GM12873 (cell line): ENCODE data around the gene COA8.

Source experiments
- TF ChIP-seq, protein P1 (sequence below): IDR thresholded peaks from 2 replicates; pipeline ENCODE4 v1.5.1; 2012; ENCODE audit warnings: low read depth, mild to moderate bottlenecking, moderate library complexity, low read length, control low read depth; ENCODE audit not compliant: insufficient read depth; ENCODE audit errors: missing control alignments

Gene COA8, protein sequence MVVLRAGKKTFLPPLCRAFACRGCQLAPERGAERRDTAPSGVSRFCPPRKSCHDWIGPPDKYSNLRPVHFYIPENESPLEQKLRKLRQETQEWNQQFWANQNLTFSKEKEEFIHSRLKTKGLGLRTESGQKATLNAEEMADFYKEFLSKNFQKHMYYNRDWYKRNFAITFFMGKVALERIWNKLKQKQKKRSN

DNA sequence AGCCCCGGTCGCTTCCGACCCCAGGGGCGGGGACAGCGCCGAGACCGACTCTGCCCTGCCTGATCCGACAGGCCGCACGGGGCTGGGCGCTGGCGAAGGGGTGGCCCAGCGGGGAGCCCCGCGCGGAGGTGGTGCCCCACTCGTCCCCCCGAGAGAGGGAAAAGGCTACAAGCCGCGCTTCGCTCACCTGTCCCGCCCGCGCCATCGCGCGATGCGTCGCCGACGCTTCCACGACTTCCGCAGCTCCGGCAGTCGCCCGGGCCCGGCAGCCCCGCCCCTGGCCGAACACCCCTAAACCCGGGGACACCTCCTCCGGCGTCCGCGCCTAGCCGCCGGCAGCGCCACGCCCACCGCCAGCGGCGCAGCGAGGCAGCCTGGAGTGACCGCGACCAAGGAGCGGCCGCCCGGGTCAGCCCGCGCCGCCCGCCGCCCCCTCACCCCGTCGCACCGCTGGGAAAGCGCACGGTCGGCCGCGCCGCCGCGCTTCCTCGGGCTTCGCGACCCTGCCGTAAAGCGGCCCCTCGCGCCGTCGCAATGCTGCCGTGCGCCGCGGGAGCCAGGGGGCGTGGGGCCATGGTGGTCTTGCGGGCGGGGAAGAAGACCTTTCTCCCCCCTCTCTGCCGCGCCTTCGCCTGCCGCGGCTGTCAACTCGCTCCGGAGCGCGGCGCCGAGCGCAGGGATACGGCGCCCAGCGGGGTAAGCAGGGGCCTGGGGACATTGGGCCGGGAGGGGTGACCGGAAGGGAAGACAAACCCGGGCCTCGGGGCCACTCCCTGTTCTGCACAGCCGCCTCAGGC is at the start of gene COA8, which contains the start of gene BAG5:
COA8 (plus strand) TSS at position 532 of the 797 bp plus-strand sequence; CDS start at position 574, 42 bp downstream.
BAG5 (minus strand) TSS at position 229 of the 797 bp plus-strand sequence. CDS start 1,493 bp downstream, outside the sequence.
- TF ChIP-seq, protein P1, sequence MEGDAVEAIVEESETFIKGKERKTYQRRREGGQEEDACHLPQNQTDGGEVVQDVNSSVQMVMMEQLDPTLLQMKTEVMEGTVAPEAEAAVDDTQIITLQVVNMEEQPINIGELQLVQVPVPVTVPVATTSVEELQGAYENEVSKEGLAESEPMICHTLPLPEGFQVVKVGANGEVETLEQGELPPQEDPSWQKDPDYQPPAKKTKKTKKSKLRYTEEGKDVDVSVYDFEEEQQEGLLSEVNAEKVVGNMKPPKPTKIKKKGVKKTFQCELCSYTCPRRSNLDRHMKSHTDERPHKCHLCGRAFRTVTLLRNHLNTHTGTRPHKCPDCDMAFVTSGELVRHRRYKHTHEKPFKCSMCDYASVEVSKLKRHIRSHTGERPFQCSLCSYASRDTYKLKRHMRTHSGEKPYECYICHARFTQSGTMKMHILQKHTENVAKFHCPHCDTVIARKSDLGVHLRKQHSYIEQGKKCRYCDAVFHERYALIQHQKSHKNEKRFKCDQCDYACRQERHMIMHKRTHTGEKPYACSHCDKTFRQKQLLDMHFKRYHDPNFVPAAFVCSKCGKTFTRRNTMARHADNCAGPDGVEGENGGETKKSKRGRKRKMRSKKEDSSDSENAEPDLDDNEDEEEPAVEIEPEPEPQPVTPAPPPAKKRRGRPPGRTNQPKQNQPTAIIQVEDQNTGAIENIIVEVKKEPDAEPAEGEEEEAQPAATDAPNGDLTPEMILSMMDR = no peak

DNA sequence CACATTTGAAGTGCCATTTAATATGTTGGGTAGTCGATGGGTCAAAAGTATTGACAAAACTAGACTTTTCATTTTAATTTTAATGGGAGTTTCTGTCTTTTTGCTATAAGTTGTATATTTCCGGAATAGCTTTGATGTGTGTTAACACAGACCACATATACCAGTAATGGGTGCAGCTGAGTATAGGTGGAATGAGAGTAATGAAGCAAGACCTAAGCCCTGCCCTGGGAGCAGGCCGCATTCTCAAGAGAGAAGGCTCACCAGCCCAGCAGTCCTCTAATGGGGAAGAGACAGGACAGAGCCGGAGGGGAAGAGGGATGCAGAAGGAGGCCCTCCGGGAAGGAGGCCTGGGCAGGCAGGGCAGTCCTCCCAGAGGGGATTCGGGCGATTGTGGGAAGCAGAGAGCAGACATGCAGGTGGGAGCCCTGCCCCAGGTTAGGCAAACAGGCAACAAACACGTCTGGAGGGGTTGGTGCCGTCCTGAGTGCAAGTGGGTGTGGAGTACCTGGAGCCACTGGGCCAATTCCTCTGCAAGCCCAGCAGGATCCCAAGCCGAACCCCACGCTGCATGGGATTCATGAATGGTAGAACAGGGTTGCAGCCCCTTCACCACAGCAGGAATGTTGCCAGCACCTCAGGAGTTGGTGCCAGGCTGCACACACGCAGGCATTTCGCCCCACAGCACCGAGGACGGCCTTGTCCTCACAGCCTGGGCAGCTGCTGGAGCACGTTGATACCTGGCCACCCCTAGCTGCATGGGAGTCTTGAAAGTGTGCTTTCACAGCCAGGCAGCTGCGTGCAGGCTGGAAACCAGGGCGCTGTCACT is 48.0 kb upstream of the COA8 start:
- TF ChIP-seq, protein P1 = no peak

DNA sequence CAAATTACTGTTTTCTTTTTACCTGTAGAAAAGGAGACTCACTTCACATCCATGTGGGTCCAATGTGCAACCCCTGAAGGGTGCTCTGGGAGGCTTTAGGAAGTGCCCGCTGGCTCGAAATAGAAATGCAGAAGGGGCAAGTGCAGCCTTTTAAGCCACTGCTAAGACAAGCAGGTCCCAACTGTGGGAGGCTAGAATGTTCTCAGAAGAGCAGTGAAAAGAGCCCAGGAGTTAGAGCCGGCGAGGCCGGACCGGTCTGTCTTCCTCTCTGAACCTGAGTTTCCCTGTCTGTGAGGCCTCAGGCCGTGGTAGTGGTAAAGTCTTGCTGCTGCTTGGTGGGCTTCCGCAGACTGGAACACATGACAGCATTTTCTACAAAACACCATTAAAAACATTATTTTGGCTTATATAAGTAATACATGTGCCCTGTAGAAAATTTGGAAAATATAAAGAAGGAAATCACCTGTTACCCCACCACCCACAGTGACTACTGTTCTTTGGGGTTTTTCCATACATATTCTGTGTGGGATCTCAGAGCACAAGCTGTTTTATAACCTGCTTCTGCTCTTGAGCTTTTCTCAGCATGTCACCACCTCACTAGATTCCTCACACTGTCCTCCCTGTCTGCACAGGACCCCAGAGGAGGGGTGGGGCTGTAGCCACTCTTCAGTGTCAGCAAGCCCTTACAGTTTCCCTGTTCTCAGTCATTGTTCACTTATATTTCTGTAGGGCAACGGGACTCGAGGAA is 46.2 kb upstream of the COA8 start:
- TF ChIP-seq, protein P1 = no peak

DNA sequence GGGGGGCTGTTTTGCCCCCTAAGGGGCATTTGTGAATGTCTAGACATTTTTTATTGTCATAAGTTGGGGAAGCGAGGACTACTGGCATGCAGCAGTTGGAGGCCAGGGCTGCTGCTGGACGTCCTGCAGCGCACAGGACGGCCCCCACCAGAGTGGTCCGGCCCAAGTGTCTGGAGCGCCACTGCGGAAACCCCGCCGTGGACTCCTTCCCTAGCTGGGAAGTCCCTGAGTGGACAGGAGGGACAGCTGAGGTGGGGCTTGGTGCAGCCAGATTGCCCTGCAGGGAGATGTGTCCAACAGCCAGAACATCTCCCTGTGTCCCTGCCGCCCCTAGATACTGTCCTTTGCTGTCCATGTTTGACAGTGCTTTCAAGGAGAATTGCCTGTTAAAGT is 45.6 kb upstream of the COA8 start:
- TF ChIP-seq, protein P1 = no peak

DNA sequence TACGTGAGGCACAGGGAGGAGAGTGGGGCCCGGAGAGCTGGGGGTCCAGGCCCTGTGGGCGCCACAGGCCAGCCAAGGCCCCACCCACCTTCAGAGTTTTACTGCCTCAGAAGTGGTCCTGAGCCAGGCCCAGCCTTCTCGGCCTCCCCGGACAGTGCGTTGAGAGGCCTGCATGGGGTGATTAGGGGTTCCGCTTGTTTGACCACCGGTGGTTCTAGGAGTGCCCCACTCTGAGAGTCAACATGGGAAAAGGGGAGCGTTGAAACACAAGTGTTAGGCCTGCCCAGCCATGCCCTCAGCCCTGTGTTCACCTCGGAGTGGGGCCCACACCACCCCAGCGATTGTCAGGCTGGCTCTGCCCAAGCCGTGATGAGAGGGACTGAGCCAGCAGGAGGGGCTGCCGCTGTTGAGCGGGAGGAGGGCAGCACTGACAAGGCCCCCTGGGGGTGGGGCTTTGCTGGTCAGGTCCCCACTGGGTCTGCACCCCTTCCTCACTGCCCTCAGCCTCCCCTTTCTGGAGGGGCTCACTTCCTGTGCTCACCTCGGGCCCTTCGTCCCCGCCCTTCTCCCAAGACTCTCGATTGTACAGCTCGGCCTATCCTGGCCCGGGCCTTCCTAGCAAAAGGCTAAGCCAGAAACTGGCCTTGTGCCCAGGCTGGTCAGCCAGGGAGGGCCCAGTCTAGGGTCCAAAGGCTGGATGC is 44.9 kb upstream of the COA8 start:
- TF ChIP-seq, protein P1 = no peak

DNA sequence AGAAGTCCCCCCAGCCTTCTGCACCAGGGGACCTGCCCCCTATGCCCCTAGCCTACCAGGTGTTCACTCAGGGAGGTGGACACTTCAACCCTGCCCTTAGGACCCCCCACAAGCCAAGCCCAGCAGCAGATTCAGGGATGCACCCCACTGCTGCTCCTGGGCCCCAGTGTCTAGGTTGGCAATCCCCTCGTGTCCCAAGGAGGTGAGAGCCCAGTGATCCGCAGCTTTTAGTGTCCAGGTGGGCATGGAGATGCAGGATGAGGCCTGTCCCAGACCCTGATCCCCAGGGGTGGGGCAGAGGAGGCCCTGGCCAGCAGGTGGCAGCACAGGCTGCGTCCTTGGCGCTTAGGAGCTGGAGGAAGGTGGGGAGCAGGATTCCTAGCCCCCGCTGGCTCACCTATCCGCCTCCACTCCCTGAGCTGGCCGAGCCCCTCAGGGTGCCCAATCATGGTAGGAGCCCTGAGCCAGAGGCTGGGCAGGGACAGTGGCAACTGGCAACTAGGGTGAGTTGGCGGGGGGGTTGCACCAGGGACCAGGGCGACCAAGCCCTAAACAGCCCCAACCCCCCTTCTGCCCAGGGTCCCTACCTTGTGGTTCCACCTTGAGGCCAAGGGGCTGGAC is 44.2 kb upstream of the COA8 start:
- TF ChIP-seq, protein P1 = peak; percentile 96
